ENCODE measurements around the gene OCRL. TPM values are rescaled to one million over a fixed set of nuclear protein-coding genes. Genes with fewer than 3 reads are reported as not detected.

OCRL gene
- 18.4 to 25.7 TPM (median 24.8 TPM) in 5 replicates for total RNA-seq (2022; extraction: Qiagen RNA extraction)

DNA sequence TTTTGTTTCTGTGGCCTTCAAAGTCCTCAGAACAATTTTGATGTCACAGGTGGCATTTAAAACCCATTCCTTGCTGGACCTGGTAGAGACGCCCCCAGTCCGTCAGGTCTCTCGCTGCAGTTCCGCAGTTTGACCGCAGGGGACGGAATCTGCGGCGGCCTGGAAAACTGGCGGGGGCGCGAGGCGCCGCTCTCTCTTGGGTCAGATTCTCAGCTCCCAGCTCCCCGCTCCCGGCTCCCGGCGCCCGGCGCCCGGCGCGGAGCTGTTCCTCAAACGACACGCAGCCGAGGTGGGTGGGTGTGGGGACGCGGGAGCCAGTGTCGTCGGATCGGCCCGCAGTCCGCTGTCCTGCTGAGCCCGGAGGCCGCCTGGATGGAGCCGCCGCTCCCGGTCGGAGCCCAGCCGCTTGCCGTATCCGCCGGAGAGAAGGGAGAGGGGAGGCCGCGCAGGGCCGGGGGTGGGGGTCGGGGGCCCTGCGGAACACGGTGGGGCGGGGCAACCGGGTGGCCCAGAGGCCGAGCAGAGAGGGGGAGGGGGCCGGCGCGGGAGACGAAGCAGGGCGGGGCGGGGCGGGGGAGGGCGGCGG is at the start of gene OCRL:
OCRL (plus strand) TSS at position 192 of the 586 bp plus-strand sequence; CDS start at position 373, 181 bp downstream.

DNA sequence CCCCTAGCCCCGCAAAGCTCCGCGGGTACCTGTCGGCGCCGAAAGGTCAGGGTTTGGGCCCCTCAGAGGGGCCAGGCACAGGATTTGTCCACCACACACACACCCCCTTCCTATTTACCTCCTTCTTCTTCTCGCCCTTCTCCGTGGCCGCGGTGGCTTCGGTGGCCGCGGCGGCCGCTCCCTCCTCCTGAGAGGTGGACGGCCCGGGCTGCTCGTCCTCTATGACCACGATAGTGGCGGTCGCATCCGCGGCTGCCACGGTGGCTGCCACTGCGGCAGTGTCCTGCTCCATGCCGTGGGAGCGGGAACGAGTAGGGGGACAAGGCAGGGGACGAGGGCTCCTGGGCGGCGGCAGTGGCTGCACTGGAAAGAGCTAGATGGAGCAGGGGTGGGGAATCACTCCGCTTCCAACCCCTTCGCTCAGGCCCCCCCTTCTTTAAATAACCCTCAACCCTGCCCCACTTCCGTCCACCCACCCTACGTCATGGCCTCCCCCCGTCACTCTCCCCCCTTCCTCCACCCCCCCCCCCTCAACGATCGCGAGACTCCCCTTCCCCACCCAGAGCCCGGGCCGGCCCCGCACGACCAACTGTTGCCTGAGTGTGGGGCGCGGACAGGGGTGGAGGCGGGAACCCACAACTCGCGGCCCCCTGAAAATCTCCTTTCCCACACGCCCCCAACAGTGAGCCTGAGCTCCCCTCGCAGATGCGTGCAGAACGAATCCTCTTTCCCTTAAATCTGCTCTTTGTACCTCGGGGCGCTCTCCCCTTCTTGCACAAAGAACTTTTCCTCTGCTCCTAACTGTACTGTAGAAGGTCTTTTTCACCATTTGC is 16.8 kb upstream of the OCRL start, which contains the start of gene SMARCA1:
SMARCA1 (minus strand) TSS at position 412 of the 833 bp plus-strand sequence; CDS start at position 292, 120 bp downstream.

Other genes with a start within 250 kb of the OCRL start
- gene SMARCA1, start 16.8 kb upstream of the OCRL start, total RNA-seq (2022; extraction: Qiagen RNA extraction): 32.9 to 52.6 TPM (median 47.4 TPM) in 5 replicates
- gene APLN, start 114.7 kb downstream of the OCRL start, total RNA-seq (2022; extraction: Qiagen RNA extraction): 0.76 to 1.1 TPM (median 0.88 TPM) in 5 replicates
- gene XPNPEP2, start 198.7 kb downstream of the OCRL start, total RNA-seq (2022; extraction: Qiagen RNA extraction): not detected in 5 replicates
- not detected in 5 replicates for gene SASH3, start 239.7 kb downstream of the OCRL start, total RNA-seq (2022; extraction: Qiagen RNA extraction)